K562 (cell line): ENCODE data around the gene CCDC167. TPM values are rescaled to one million over a fixed set of nuclear protein-coding genes. Genes with fewer than 3 reads are reported as not detected.

Source experiments
- ATAC-seq: fragments of 200-7000 bp; cut with Tn5 transposase; 3 replicates; pipeline ENCODE4 v1.9.1; 2020; ENCODE audit warnings: moderate library complexity
- BruUV-seq: library from RNA; stranded (reverse); fragments of 400-500 nt; replicated peaks from 2 replicates; lab custom pipeline; 2021; lab: Mats Ljungman, UMichigan
- CTCF ChIA-PET: fragments of 300-600 bp; formaldehyde crosslinking; extraction: SDS; loops from one replicate; lab custom pipeline; 2021; ENCODE audit warnings: low intra/inter-chr PET ratio; lab: Yijun Ruan, JAX
- POLR2A ChIA-PET: fragments of 300-600, 350-650 bp; sonication (Branson Sonifier 250); formaldehyde crosslinking; extraction: SDS; loops from one replicate; lab custom pipeline; 2021; ENCODE audit warnings: antibody characterized with exemption, inconsistent platforms; lab: Yijun Ruan, JAX
- DNase-seq, 4 experiments: peaks; one replicate each; pipeline versions ENCODE4 v3.0.0 to v3.0.0-alpha.2; 2011 to 2018; ENCODE audit warnings: low spot score in 3 of 4, mixed read lengths in 3 of 4; ENCODE audit errors: extremely low read depth in 1 of 4
- FAIRE-seq: peaks from 2 replicates; lab custom pipeline; 2011; peaks lifted over from hg19 to GRCh38; lab: Jason Lieb, UNC
- H2AFZ ChIP-seq: 2 replicates; pipeline ENCODE4 v1.6.0; 2011; ENCODE audit warnings: low read depth, low read length, control low read depth, inconsistent platforms
- H3K27ac ChIP-seq: fragments of 200-600 bp; 3 replicates; pipeline ENCODE4 v1.8.0; 2011; ENCODE audit warnings: low read depth, mild to moderate bottlenecking, control low read depth, inconsistent platforms, low read length, moderate library complexity, mixed read lengths; ENCODE audit errors: extremely low read depth
- H3K27me3 ChIP-seq, 2 experiments: fragments of 300-600 bp in 1 of 2; 2 replicates in 1 of 2; 3 replicates in 1 of 2; pipeline versions ENCODE4 v1.6.0 to v1.8.0; 2011; ENCODE audit warnings: inconsistent platforms in 2 of 2, low read length in 2 of 2, mild to moderate bottlenecking in 1 of 2, mixed read lengths in 1 of 2, moderate library complexity in 1 of 2; ENCODE audit not compliant: control insufficient read depth in 2 of 2, insufficient read depth in 2 of 2
- H3K36me3 ChIP-seq: fragments of 300-600 bp; 3 replicates; pipeline ENCODE4 v1.8.0; 2011; ENCODE audit warnings: mild to moderate bottlenecking, low read length, inconsistent platforms; ENCODE audit not compliant: control insufficient read depth, insufficient read depth
- H3K4me1 ChIP-seq, 2 experiments: fragments of 200-600 bp in 1 of 2; replicated peaks in 1 of 2; 2 replicates in 1 of 2; 3 replicates in 1 of 2; pipeline versions ENCODE4 v1.5.1 to v1.8.0; 2011; ENCODE audit warnings: inconsistent platforms in 2 of 2, low read length in 2 of 2, mild to moderate bottlenecking in 1 of 2, mixed read lengths in 1 of 2, moderate library complexity in 1 of 2; ENCODE audit not compliant: control insufficient read depth in 2 of 2, insufficient read depth in 2 of 2
- H3K4me2 ChIP-seq: 2 replicates; pipeline ENCODE4 v1.6.1; 2011; ENCODE audit warnings: low read length, control low read depth, inconsistent platforms, mixed read lengths; ENCODE audit not compliant: insufficient read depth
- H3K4me3 ChIP-seq: fragments of 200-600 bp; sonication (generic), shearing (Covaris generic); 2 replicates; pipeline ENCODE4 v1.5.1; 2016; ENCODE audit warnings: control low read depth, inconsistent platforms
- H3K79me2 ChIP-seq: fragments of 200-600 bp; 3 replicates; pipeline ENCODE4 v1.8.0; 2011; ENCODE audit warnings: low read length, inconsistent platforms; ENCODE audit not compliant: control insufficient read depth, insufficient read depth
- H3K9ac ChIP-seq, 2 experiments: 2 replicates each; pipeline versions ENCODE4 v1.6.0 to v1.6.1; 2011; ENCODE audit warnings: low read depth in 2 of 2, low read length in 2 of 2, control low read depth in 1 of 2, inconsistent platforms in 1 of 2, mild to moderate bottlenecking in 1 of 2, mixed read lengths in 1 of 2; ENCODE audit not compliant: insufficient read depth in 1 of 2
- H3K9me1 ChIP-seq: one replicate; pipeline ENCODE4 v1.6.0; 2011; ENCODE audit warnings: inconsistent platforms, mild to moderate bottlenecking, low read length, moderate library complexity; ENCODE audit not compliant: control insufficient read depth, insufficient read depth
- H3K9me3 ChIP-seq: replicated peaks from 2 replicates; pipeline ENCODE4 v1.5.1; 2011; ENCODE audit warnings: low read depth, low read length, inconsistent platforms; ENCODE audit not compliant: control insufficient read depth, insufficient read depth
- H4K20me1 ChIP-seq: replicated peaks from 2 replicates; pipeline ENCODE4 v1.6.1; 2011; ENCODE audit warnings: low read length, inconsistent platforms, mixed read lengths; ENCODE audit not compliant: control insufficient read depth, insufficient read depth
- DIDO1 ChIP-seq: fragments of 450-650 bp; IDR thresholded peaks from 2 replicates; pipeline ENCODE4 v1.6.1; 2016; ENCODE audit warnings: low read depth, missing biosample characterization, missing genetic modification characterization
- FOXP1 ChIP-seq: sonication (generic); formaldehyde crosslinking; IDR thresholded peaks from 2 replicates; pipeline ENCODE4 v1.8.0; 2022; ENCODE audit warnings: mild to moderate bottlenecking, missing genetic modification reagents
- NFIX ChIP-seq: fragments of 250-450 bp; sonication (Bioruptor Pico); IDR thresholded peaks from 2 replicates; pipeline ENCODE4 v1.4.0; 2020; ENCODE audit warnings: low read depth, mild to moderate bottlenecking, moderate library complexity
- POLR3A ChIP-seq: IDR thresholded peaks from 2 replicates; pipeline ENCODE4 v1.6.1; 2011; ENCODE audit warnings: borderline replicate concordance, mild to moderate bottlenecking, moderate library complexity; ENCODE audit not compliant: insufficient read length, insufficient read depth; ENCODE audit errors: extremely low read depth
- RFX1 ChIP-seq: fragments of 450-650 bp; IDR thresholded peaks from 2 replicates; pipeline ENCODE4 v1.6.1; 2016; ENCODE audit warnings: mild to moderate bottlenecking, moderate library complexity
- SMAD4 ChIP-seq: fragments of 250-450 bp; sonication (Bioruptor Pico); conservative IDR thresholded peaks from 2 replicates; pipeline ENCODE4 v1.8.0; 2021; ENCODE audit warnings: inconsistent platforms, mild to moderate bottlenecking, moderate library complexity
- SMARCE1 ChIP-seq: fragments of 450-650 bp; IDR thresholded peaks from 2 replicates; pipeline ENCODE4 v1.7.1; 2016; ENCODE audit warnings: mild to moderate bottlenecking
- ZNF23 ChIP-seq: fragments of 250-450 bp; sonication (Bioruptor Pico); IDR thresholded peaks from 2 replicates; pipeline ENCODE4 v1.4.0; 2020; ENCODE audit warnings: mild to moderate bottlenecking
- ZNF41 ChIP-seq: fragments of 250-450 bp; sonication (Bioruptor Pico); conservative IDR thresholded peaks from 2 replicates; pipeline ENCODE4 v1.4.0; 2020; ENCODE audit warnings: mild to moderate bottlenecking
- WGBS: fragments of 100-300 bp; shearing (Covaris generic); methylation state at CpG from one replicate; pipeline ENCODE4 v1.1.6; 2016; ENCODE audit warnings: low coverage, mixed read lengths; ENCODE audit not compliant: insufficient coverage; ENCODE audit errors: missing lambda C conversion rate; 5-methylcytosine and 5-hydroxymethylcytosine counted together
- in situ Hi-C: fragments of 300-500 bp; cut with MboI; formaldehyde crosslinking; loops from 4 replicates; pipeline ENCODE4 v1.15.0; 2018; ENCODE audit warnings: inconsistent platforms, mixed read lengths
- intact Hi-C: fragments of 100-400 bp; cut with micrococcal nuclease; formaldehyde crosslinking; loops from 2 replicates; pipeline ENCODE4 v1.14.2; 2022
- polyA plus RNA-seq, 8 experiments: library from polyadenylated mRNA; depleted of rRNA in 4 of 8; stranded (reverse) in 5 of 8; unstranded in 3 of 8; fragments of >200 nt; fragmentation: Nextera tagmentation in 2 of 8; fragmentation: Illumina TruSeq in 1 of 8; extraction: Ambion mirVana in 2 of 8; extraction: Trizol in 1 of 8; gene quantifications; 2 replicates each; pipeline versions ENCODE4 v1.2.1 to v1.2.3, GENCODE V29; 2011 to 2014; ENCODE audit warnings: inconsistent platforms in 1 of 8, missing spikeins in 1 of 8
- total RNA-seq, 7 experiments: library from RNA; depleted of rRNA in 6 of 7; stranded (reverse); fragments of >200 nt in 6 of 7; fragmentation: Illumina TruSeq in 2 of 7; extraction: Trizol in 2 of 7; gene quantifications; 2 replicates each; pipeline versions ENCODE4 v1.2.1 to v1.2.3, GENCODE V29; 2011 to 2021; ENCODE audit warnings: low replicate concordance in 1 of 7

CCDC167 gene
- total and polyA plus RNA-seq, 9 of the 15 experiments (the other 6 are each of a cell fraction or from before 2014, with no cell fraction given): 26.0 to 114 (median 45.2) TPM

DNA sequence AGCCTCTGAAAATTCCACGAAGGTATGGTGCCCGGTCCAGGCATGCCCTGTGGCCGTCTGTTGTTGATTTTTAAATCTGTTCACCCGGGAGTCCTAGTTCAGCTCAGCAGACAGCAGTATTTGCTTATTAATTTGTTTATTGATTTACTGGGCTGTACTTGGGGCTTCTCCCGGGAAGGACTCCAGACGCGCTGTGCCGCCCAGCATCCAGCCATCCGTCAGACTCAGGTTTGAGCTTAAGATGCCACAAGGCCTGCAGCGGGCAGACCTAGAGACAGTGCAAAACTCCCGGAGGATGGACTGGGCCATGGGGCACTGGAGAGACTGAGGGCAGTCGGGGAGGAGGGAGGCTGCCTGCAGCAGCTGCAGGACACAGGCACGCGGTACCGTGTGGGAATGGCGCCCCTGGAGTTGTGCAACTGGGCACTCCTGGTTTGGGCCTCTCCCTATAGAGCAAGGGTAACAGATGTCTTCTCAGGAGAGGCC is 17.3 kb upstream of the CCDC167 start:
- DNase-seq: no peak
- H3K4me1 ChIP-seq: peaks cover 0 to 3% of the 10 kb centered on the region in 2 experiments; a peak in 1 of 5 replicates
- intact Hi-C loops: no loop called here

More for the DNA sequence above, 17.3 kb upstream of the CCDC167 start:
- no peak overlapping the region for H3K27ac ChIP-seq
- no peak overlapping the region for H2AFZ ChIP-seq
- in situ Hi-C loops: no loop called here
- H3K9me3 ChIP-seq: no peaks in the 10 kb centered on the region
- FAIRE-seq (no peak), ATAC-seq (no peak)
- WGBS: 1% methylated on average over 16 of the region's 16 CpGs
- CTCF ChIA-PET: no interaction called here
- H3K4me2 ChIP-seq: no peak overlapping the region
- BruUV-seq: no TSS peak
- peaks cover 69 to 94% of the 10 kb centered on the region in 2 experiments for H3K27me3 ChIP-seq
- no peak overlapping the region for H3K4me3 ChIP-seq
- no peak for TF ChIP-seq NFIX (CRISPR knock-in tag)
- TF ChIP-seq ZNF23: no peak
- TF ChIP-seq POLR3A: no peak
- no peak for TF ChIP-seq RFX1
- no peak for TF ChIP-seq SMARCE1
- no peak for TF ChIP-seq FOXP1 (CRISPR knock-in tag)
- no peak for TF ChIP-seq SMAD4 (CRISPR knock-in tag)
- TF ChIP-seq ZNF41 (CRISPR knock-in tag): no peak
- no peak for TF ChIP-seq DIDO1 (tag)
- H4K20me1 ChIP-seq: peaks cover 6% of the 10 kb centered on the region; the same call in 1 of the 2 replicates
- POLR2A ChIA-PET: interaction anchor here (1.9 kb wide), 1 partner anchor 9 kb away, joined by 6 read pairs; no protein-coding TSS in a partner anchor
- H3K9me1 ChIP-seq: no peaks in the 10 kb centered on the region
- no peaks in the 10 kb centered on the region for H3K36me3 ChIP-seq
- no peak overlapping the region for H3K9ac ChIP-seq
- no peaks in the 10 kb centered on the region for H3K79me2 ChIP-seq
